ENCODE measurements around the gene LRRC2.
"Not testable (repeated sequence)": the region's sequence is repeated elsewhere in the genome, so short reads cannot be mapped to it uniquely, and the experiment has no call there.

The LRRC2 gene

DNA sequence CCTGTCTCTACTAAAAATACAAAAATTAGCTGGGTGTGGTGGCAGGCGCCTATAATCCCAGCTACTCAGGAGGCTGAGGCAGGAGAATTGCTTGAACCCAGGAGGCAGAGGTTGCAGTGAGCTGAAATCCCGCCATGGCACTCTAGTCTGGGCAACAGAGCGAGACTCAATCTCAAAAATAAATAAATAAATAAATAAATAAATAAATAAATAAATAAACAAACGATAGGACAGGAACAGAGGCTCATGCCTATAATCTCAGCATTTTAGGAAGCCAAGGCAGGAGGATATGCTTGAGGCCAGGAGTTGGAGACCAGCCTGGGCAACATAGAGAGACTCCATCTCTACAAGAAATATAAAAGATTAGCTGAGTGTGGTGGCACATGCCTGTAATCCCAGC, 43.9 kb downstream of the LRRC2 start:
- DNase-seq: not testable (repeated sequence)

GRCh38 chr3:46521096-46521495, 45.0 kb downstream of the LRRC2 start:
- DNase-seq: no peak

- DNase-seq: no peak
These were observed 45.6 kb downstream of the LRRC2 start for GRCh38 chr3:46520531-46520930.

DNA sequence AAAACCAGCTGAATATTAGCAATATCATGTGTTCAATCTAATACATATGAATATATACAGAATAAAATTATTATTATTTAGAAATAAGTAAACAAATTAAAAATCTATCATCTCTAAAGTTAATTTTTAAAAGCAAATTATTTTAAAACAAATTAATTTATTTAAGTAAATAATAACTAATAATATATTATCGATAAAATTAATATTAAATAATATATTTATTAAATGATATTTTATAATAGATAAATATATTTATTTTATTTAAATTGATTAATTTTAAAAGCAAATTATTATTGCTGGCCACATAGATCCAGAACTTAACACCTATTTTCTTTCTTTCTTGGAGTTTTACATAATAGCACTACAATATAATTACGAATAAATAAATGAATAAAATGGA, 46.1 kb downstream of the LRRC2 start:
- DNase-seq: no peak

DNA sequence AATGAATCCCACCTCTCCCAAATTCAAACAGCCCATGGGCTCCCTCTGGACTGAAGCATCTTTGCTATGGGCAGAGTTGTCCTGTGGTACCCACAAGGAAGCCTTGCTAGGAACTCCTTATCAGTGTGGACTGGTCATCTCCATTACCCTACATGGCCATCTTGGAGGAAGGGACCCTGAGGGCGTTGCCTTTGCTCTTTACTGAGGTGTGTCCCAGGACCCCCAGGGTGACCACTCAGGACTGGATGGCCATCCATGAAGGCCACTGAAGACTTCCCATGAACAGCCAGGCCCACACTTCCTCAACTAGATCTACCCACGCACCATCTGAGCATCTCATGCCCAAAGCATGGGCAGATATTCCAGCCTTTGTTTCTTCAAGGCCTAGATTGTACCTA, 48.3 kb downstream of the LRRC2 start:
- DNase-seq: no peak

DNA sequence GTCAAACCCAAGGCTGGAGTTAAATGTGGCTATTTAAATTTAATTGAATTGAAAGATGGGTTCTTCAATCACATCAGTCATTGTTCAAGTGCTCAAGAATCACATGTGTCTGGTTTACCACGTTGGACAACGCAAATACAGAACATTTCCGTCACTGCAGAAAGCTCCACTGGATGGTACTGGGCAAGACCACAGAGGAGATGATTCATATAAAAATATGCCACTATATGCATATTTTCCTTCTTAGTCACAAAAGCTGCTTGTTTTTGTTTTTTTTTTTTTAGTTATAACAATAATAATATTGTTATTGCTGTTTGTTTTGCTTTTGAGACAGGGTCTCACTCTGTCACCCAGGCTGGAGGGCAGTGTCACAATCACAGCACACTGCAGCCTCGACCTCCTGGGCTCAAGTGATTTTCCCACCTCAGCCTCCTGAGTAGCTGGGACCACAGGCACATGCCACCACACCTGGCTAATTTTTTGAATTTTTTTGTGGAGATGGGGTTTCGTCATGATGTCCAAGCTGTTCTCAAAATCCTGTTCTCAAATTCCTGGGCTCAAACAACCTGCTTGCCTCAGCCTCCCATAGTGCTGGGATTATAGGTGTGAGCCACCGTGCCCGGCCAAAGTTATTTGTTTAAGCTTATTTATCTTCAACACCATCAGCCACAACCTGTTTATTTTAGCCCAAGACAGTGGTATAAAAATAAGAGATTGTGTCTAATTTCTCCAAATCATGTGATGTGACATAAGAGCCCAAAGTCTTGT, 48.9 kb downstream of the LRRC2 start:
- no peak for DNase-seq

- no peak for DNase-seq
These were observed 49.6 kb downstream of the LRRC2 start for GRCh38 chr3:46516521-46516920.

DNA sequence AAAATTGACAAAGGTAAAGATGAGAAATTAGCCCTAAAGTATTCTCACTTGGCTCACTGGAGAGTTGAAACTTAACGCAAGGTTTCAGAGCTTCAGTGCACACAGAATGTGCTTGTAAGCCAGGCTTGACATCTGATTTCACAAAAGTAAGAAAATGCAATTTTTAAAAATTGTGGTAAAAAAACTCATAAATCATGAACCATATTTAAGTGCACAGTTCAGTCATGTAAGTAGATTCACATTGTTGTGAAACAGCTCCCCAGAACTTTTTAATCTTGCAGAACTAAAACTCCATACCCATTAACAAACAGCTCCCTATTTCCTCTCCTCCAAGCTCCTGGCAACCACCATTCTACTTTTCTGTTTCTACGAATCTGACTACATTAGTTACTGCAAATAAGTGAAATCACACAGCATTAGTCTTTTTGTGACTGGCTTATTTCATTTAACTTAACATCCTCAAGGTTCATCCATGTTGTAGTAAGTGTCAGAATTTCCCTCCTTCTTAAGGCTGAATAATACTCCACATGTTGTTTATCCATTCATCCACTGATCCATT, 53.8 kb downstream of the LRRC2 start:
- no peak for DNase-seq

DNA sequence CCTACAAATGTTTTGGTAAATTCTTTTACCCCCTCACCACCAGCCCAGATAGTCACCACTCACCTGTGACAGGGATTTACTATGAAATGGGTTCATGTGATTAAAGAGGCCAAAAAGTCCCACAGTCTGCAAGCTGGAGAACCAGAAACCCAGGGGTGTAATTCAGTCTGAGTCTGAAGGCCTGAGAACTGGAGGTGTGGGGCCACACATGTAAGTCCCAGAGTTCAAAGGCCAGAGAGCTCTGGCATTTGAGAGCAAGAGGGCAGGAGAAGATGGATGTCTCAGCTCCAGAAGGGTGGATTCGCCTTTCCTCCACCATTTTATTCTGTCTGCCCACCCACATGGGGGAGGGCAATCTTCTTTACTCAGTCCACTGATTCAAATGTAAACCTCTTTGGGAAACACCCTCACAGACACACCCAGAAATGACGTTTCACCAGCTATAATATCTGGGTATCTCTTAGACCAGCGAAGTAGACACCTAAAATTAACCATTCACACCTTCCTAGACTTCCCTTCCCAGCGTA, 56.4 kb downstream of the LRRC2 start:
- no peak for DNase-seq

DNA sequence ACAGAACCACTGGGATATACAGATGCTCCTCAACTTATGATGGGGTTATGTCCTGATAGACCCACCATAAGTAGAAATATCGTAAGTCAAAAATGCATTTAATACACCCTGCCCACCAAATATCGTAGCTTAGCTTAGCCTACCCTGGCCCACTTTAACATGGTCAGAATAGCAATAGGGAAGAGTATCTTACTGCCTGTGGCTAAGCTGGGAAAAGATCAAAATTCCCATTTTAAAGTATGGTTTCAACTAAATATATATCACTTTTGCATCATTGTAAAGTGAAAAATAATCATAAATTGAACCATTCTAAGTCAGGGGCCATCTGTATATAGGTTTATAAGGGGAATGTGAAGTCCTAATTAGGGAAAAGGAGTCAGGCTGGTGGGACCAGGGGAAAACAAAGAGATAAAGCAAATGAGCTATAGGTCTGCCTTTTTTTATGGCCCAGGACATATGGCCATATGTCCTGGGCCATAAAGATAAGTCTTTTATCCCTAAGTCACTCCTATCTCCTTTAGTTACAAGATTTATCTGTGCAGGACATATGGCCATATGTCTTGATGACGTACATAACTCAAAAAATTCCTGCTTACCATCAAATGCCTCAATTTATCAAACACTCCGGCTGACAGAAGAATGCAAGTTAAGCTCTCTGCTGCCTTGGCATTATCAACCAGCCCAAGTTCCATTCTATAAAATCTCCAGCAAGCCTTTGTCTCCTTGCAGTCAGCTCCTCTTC, 57.1 kb downstream of the LRRC2 start:
- DNase-seq: no peak

DNA sequence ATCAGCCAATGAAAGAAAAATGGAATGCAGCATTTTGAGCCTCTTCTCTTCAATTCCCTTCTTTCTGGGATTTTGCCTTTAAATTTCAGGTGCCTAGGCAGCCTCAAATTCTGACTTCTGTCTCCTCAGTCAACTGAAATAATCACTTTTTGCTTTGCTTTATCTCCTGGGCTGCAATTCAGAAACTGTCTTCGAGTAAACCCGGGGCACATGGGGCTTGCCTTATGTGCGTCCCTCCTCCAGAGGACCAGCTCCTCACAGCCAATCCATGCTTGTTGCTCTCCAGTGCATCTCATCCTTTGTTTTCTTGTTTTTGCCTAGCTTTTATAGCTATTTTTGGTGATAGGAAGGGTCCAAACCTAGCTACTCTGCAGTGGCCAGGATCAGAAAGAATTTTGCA, 59.6 kb downstream of the LRRC2 start:
- DNase-seq: no peak

DNA sequence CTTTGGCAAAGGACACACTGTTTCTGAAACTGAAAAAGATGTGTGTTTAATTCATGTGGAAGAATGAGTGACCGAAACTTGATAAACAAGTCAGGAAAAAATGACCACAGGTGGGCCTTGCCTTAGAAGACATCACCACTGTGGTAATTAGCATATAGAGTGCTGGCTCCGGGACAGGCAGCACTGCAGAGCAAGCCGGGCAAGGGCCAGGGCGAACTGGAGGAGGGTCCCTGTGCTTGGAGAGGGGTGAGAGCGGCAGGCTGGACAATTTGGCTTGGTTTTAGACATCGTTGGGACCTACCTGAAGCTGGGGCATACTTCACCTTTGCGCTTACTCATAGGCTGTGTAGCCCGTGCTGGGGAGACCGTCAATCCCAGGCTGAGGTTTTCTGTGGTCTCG, 60.1 kb downstream of the LRRC2 start:
- no peak for DNase-seq

- no peak for DNase-seq
These were observed 61.3 kb downstream of the LRRC2 start for GRCh38 chr3:46504789-46505188.

DNA sequence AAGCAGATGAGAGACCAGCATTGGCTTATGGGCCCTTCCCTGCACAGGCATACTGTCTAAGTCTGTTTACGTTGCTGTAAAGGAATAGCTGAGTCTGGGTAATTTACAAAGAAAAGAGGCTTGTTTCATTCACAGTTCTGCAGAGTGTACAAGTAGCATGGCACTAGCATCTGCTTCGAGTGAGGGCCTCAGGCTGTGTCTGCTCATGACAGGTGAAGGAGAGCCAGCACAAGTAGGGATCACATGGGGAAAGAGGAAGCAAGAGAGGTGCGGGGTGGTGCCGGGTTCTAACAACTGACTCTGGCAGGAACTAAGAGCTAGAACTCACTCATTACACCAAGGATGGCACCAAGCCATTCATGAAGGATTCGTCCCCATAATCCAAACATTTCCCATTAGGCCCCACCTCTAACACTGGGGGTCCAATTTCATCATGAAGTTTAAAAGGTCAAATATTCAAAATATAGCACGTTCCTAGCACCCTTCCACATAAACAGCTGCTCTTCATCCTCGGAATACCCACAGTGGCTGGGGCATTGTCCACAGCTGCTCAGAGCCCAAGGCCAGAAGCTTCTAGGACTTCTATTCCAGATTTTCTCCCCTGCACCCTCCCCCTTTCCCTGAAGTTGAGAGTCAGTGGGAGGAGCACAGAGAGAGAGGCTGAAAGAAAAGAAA, 62.8 kb downstream of the LRRC2 start:
- no peak for DNase-seq

- DNase-seq: no peak
These were observed 64.4 kb downstream of the LRRC2 start for GRCh38 chr3:46501702-46502101.

- no peak for DNase-seq
These were observed 65.2 kb downstream of the LRRC2 start for GRCh38 chr3:46500656-46501635.

- no peak for DNase-seq
These were observed 67.1 kb downstream of the LRRC2 start for GRCh38 chr3:46498916-46499519.

DNA sequence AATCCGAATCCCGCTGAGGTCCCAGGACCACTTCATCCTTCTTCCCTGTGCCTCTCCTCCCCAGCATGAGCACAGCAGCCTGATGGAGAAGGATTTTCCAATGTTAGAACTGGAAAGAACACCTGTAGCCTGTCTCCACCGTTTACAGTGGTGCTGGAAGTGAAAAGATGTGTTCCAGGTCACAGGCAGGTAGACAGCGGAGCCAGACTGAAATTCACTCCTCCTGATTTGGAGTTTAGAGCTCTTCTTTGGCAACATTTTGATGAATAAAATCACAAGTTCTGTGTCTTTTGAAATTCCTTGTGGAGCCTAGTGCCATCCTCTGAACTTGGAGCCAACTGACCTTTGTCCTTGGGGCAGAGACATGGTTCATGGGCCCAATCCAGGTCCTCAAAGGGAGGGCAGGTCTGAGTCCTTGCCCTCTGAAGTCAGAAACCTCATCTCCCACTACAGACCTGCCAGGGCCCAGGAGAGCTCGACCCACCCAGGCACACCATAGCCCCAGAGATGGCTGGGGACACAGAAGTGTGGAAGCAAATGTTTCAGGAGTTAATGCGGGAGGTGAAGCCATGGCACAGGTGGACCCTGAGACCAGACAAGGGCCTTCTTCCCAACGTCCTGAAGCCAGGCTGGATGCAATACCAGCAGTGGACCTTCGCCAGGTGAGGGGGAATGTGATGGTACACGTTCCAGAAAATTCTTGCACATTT, 68.4 kb downstream of the LRRC2 start, which contains the start of gene RTP3:
Gene RTP3, plus strand, starts transcription at position 421 of the 710 bp plus-strand sequence. Its CDS starts 87 bp downstream, at position 508.
- no peak for DNase-seq

DNA sequence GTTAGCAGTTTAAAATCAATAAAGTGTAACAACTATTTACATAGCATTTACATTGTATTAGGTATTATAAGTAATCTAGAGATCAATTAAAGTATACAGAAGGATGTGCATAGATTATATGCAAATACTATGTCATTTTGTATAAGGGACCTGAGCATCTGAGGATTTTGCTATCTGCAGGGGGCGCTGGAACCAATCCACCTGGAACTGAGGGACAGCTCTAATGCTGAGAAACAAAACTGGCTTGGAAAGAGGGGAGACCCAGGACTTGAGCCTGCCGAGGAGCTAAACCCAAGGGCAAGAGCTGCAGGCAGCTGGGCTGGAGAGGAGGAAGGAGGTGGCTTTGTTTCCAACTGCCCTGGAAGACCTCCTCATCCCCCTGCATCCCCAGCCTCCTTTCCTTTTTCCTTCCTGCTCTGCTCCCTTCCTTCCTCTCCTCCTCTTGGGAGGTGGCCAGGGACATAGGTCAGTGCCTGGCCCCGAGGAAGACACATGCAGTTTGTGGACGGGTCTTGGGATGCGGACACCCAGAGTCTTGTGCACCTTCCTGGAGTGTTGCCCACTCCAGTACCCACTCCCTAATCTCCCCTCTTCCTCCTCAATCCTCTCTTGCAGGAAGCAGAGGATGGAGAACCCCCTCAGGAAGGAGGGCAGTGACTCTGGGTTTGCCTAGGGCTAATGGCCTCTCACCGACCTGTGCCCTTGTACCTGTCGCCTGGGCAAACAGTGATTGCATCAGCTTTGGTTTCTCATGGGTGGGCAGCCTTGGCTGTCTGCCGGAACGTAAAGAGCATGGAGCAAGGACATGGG, 69.2 kb downstream of the LRRC2 start:
- peak; percentile 14 for DNase-seq

DNA sequence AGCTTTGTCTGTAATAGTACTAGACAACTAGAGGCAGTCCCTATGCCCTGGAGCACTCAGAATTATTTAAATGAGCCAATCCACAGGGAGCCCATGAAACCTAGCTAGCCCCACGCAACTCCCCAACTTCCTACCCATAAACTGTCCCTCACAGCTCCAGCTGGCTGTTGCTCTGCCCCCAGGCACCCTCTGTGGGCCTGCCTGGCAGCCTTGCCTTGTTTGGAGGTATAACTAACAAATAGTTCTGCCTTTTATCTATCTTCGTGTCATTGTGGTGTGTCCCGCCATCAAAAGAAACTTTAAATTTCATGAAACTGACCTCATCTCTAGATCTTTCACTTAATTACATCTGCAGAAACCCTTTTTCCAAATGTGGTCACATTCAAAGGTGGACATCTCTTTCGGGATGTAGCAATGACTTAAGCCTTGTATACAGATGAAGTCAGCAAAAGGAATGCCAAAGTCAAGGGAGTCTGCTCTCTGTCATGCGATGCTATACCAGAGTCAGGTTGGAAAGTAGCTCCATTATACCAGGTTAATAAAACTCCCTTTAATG, 70.1 kb downstream of the LRRC2 start:
- no peak for DNase-seq

Data from GDM1 (cell line).